ENCODE data around the gene RBBP8. TPM values are rescaled to one million over a fixed set of nuclear protein-coding genes. Genes with fewer than 3 reads are reported as not detected.

The RBBP8 gene
- total RNA-seq, 5 donors from 2014 or later (not counting 1 experiment from before 2014, with no cell fraction given) = 2.9 to 5.8 (median 4.1) TPM

GRCh38 chr18:22934789-22935188 lies 1.7 kb downstream of the RBBP8 start:
- Mint-ChIP-seq H3K4me3 (peak overlapping the region; percentile 52 to 91 (median 59)), H3K9me3 (no peaks in the 10 kb centered on the region), H3K4me1 (peaks cover 12 to 14% (median 13%) of the 10 kb centered on the region in 3 donors), H3K27ac (no peak overlapping the region), H3K27me3 (no peaks in the 10 kb centered on the region), H3K36me3 (no peaks in the 10 kb centered on the region)
- DNase-seq = no peak
- ChIA-PET CTCF (interaction anchor here in 1 of 2 donors (0.7 kb wide), 2 partner anchors 137 to 477 kb away, joined by 3 to 4 read pairs; no protein-coding TSS in a partner anchor), POLR2A (interaction anchor here in 1 of 2 donors (0.6 kb wide), 1 partner anchor 668 kb away, joined by 3 read pairs; no protein-coding TSS in a partner anchor)
- no CpG with 5 or more reads among the region's 1 CpG for WGBS (ENCODE audit: insufficient coverage)
- ATAC-seq (replicated peaks in 1 of 4) = no peak
- Histone ChIP-seq H3K36me3 (ENCODE audit: control insufficient read depth in 2 of 2, extremely low read depth in 1 of 2, insufficient read depth in 1 of 2, low read length in 1 of 2) (no peaks in the 10 kb centered on the region), H3K27me3 (replicated peaks in 1 of 2; ENCODE audit: control insufficient read depth in 2 of 2, extremely low read depth in 1 of 2, insufficient read depth in 2 of 2, low read length in 1 of 2) (no peaks in the 10 kb centered on the region), H3K4me1 (ENCODE audit: control insufficient read depth in 1 of 2, extremely low read depth in 1 of 2, insufficient read depth in 2 of 2, low read length in 2 of 2) (peaks cover 3 to 4% of the 10 kb centered on the region in 2 experiments), H3K4me3 (ENCODE audit: control insufficient read depth in 1 of 2, extremely low read depth in 1 of 2, low read length in 1 of 2) (no peak overlapping the region), H3K9me3 (no peaks in the 10 kb centered on the region), H3K27ac (ENCODE audit: low read length) (no peak overlapping the region)

GRCh38 chr18:22935431-22935830 lies 2.3 kb downstream of the RBBP8 start:
- Histone ChIP-seq H3K36me3 (ENCODE audit: control insufficient read depth in 2 of 2, extremely low read depth in 1 of 2, insufficient read depth in 1 of 2, low read length in 1 of 2) (no peaks in the 10 kb centered on the region), H3K9me3 (no peaks in the 10 kb centered on the region), H3K27ac (ENCODE audit: low read length) (no peak overlapping the region), H3K4me1 (ENCODE audit: control insufficient read depth in 1 of 2, extremely low read depth in 1 of 2, insufficient read depth in 2 of 2, low read length in 2 of 2) (peaks cover 3 to 4% of the 10 kb centered on the region in 2 experiments), H3K4me3 (ENCODE audit: control insufficient read depth in 1 of 2, extremely low read depth in 1 of 2, low read length in 1 of 2) (no peak overlapping the region), H3K27me3 (replicated peaks in 1 of 2; ENCODE audit: control insufficient read depth in 2 of 2, extremely low read depth in 1 of 2, insufficient read depth in 2 of 2, low read length in 1 of 2) (no peaks in the 10 kb centered on the region)
- ChIA-PET CTCF (interaction anchor here in 1 of 2 donors (0.7 kb wide), 3 partner anchors 33 to 485 kb away, joined by 3 read pairs; no protein-coding TSS in a partner anchor), POLR2A (no interaction called here)
- DNase-seq (no peak), ATAC-seq (replicated peaks in 1 of 4) (no peak)
- Mint-ChIP-seq H3K4me1 (peaks cover 12 to 14% (median 13%) of the 10 kb centered on the region in 3 donors), H3K27me3 (no peaks in the 10 kb centered on the region), H3K4me3 (peak overlapping the region in 1 of 3 donors; percentile 6), H3K27ac (no peak overlapping the region), H3K36me3 (no peaks in the 10 kb centered on the region), H3K9me3 (no peaks in the 10 kb centered on the region)
- no CpG with 5 or more reads among the region's 1 CpG for WGBS (ENCODE audit: insufficient coverage)

- no peak overlapping the region for H3K4me3 Mint-ChIP-seq
- Histone ChIP-seq H3K9me3 (no peaks in the 10 kb centered on the region), H3K4me1 (ENCODE audit: control insufficient read depth in 1 of 2, extremely low read depth in 1 of 2, insufficient read depth in 2 of 2, low read length in 2 of 2) (peaks cover 3 to 4% of the 10 kb centered on the region in 2 experiments), H3K27me3 (replicated peaks in 1 of 2; ENCODE audit: control insufficient read depth in 2 of 2, extremely low read depth in 1 of 2, insufficient read depth in 2 of 2, low read length in 1 of 2) (no peaks in the 10 kb centered on the region), H3K27ac (ENCODE audit: low read length) (no peak overlapping the region), H3K4me3 (ENCODE audit: control insufficient read depth in 1 of 2, extremely low read depth in 1 of 2, low read length in 1 of 2) (no peak overlapping the region), H3K36me3 (ENCODE audit: control insufficient read depth in 2 of 2, extremely low read depth in 1 of 2, insufficient read depth in 1 of 2, low read length in 1 of 2) (no peaks in the 10 kb centered on the region)
- no CpG with 5 or more reads among the region's 2 CpGs for WGBS (ENCODE audit: insufficient coverage)
- no peak overlapping the region for H3K27ac Mint-ChIP-seq
- ChIA-PET POLR2A (interaction anchor here in 1 of 2 donors (0.6 kb wide), 1 partner anchor 442 kb away, joined by 3 read pairs; no protein-coding TSS in a partner anchor), CTCF (interaction anchor here in 1 of 2 donors (0.7 kb wide), 1 partner anchor 133 kb away, joined by 4 read pairs; no protein-coding TSS in a partner anchor)
- peaks cover 12 to 14% (median 13%) of the 10 kb centered on the region in 3 donors for H3K4me1 Mint-ChIP-seq
- no peak for ATAC-seq (replicated peaks in 1 of 4)
- no peaks in the 10 kb centered on the region for H3K9me3 Mint-ChIP-seq
- H3K36me3 Mint-ChIP-seq = no peaks in the 10 kb centered on the region
- H3K27me3 Mint-ChIP-seq = no peaks in the 10 kb centered on the region
- DNase-seq = no peak
Observed at GRCh38 chr18:22936515-22936914, 3.4 kb downstream of the RBBP8 start.

DNA sequence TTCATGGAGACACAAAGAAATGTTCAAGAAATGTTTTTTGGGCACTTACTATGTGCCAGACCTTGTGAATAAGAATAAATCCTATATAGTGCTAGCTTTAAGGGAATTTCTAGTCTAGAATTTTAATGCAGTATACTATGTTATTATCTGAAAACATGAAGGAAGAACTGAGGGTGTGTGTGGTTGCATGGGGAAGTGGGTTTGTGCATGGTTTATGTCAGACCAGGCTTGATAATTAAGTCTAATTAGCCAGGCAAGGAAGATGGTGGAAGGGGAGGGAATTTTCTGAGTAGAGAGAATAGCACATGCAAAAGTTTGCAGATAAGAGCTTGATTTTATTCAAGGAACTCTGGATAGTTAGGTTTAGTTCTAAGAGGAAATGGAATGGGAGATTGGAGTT lies 6.5 kb downstream of the RBBP8 start:
- POLR2A ChIA-PET = interaction anchor here in 1 of 2 donors (0.5 kb wide), 1 partner anchor 1339 kb away, joined by 3 read pairs; the partner anchor contains the start of gene ESCO1
- no peaks in the 10 kb centered on the region for H3K36me3 Mint-ChIP-seq

GRCh38 chr18:22943847-22944246 lies 10.7 kb downstream of the RBBP8 start:
- POLR2A ChIA-PET = no interaction called here

More for the DNA sequence above, 6.5 kb downstream of the RBBP8 start:
- H3K9me3 ChIP-seq = no peaks in the 10 kb centered on the region
- H3K27me3 ChIP-seq (replicated peaks in 1 of 2; ENCODE audit: control insufficient read depth in 2 of 2, extremely low read depth in 1 of 2, insufficient read depth in 2 of 2, low read length in 1 of 2) = no peaks in the 10 kb centered on the region
- H3K4me1 ChIP-seq (ENCODE audit: control insufficient read depth in 1 of 2, extremely low read depth in 1 of 2, insufficient read depth in 2 of 2, low read length in 2 of 2) = no peaks in the 10 kb centered on the region
- DNase-seq (no peak), ATAC-seq (replicated peaks in 1 of 4) (no peak)
- Mint-ChIP-seq H3K4me3 (no peak overlapping the region), H3K9me3 (no peaks in the 10 kb centered on the region), H3K27me3 (no peaks in the 10 kb centered on the region), H3K27ac (no peak overlapping the region), H3K4me1 (peaks cover 0 to under 1% (median under 1%) of the 10 kb centered on the region in 3 donors)
- no peaks in the 10 kb centered on the region for H3K36me3 ChIP-seq (ENCODE audit: control insufficient read depth in 2 of 2, extremely low read depth in 1 of 2, insufficient read depth in 1 of 2, low read length in 1 of 2)
- CTCF ChIA-PET = interaction anchor here in 1 of 2 donors (0.5 kb wide), 1 partner anchor 424 kb away, joined by 9 read pairs; no protein-coding TSS in a partner anchor
- no peak overlapping the region for H3K4me3 ChIP-seq (ENCODE audit: control insufficient read depth in 1 of 2, extremely low read depth in 1 of 2, low read length in 1 of 2)
- H3K27ac ChIP-seq (ENCODE audit: low read length) = no peak overlapping the region

DNA sequence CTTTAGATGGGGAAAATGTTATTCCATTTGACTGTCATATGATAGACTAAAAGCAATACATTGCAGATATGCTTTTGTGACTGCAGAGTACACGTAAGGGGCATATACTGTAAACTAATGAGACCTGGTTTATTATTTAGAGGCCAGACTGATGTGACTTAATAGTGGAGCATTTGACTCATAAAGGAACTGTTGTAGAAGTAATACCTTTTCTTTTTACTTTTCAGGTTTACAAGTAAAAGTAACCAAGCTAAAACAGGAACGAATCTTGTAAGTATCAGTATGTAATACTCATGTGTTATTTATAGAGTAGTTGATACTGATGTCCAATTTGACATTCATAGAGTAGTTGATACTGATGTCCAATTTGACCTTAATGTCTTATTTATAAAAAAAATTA lies 13.1 kb downstream of the RBBP8 start:
- no peaks in the 10 kb centered on the region for H3K27me3 Mint-ChIP-seq
- no peak overlapping the region for H3K4me3 ChIP-seq (ENCODE audit: control insufficient read depth in 1 of 2, extremely low read depth in 1 of 2, low read length in 1 of 2)
- CTCF ChIA-PET = interaction anchor here in 1 of 2 donors (0.6 kb wide), 1 partner anchor 37 kb away, joined by 3 read pairs; no protein-coding TSS in a partner anchor
- H3K4me1 ChIP-seq (ENCODE audit: control insufficient read depth in 1 of 2, extremely low read depth in 1 of 2, insufficient read depth in 2 of 2, low read length in 2 of 2) = no peaks in the 10 kb centered on the region
- H3K27ac Mint-ChIP-seq = no peak overlapping the region
- no peaks in the 10 kb centered on the region for H3K4me1 Mint-ChIP-seq
- H3K36me3 ChIP-seq (ENCODE audit: control insufficient read depth in 2 of 2, extremely low read depth in 1 of 2, insufficient read depth in 1 of 2, low read length in 1 of 2) = peaks cover 3 to 7% of the 10 kb centered on the region in 2 donors
- H3K36me3 Mint-ChIP-seq = peaks cover 15% of the 10 kb centered on the region
- H3K27ac ChIP-seq (ENCODE audit: low read length) = no peak overlapping the region
- no peaks in the 10 kb centered on the region for H3K9me3 ChIP-seq
- no peaks in the 10 kb centered on the region for H3K27me3 ChIP-seq (replicated peaks in 1 of 2; ENCODE audit: control insufficient read depth in 2 of 2, extremely low read depth in 1 of 2, insufficient read depth in 2 of 2, low read length in 1 of 2)
- H3K4me3 Mint-ChIP-seq = no peak overlapping the region
- no CpG with 5 or more reads among the region's 2 CpGs for WGBS (ENCODE audit: insufficient coverage)
- DNase-seq = no peak
- no peaks in the 10 kb centered on the region for H3K9me3 Mint-ChIP-seq
- ATAC-seq (replicated peaks in 1 of 4) = no peak
- POLR2A ChIA-PET = no interaction called here

More at GRCh38 chr18:22943847-22944246, 10.7 kb downstream of the RBBP8 start:
- no peaks in the 10 kb centered on the region for H3K27me3 Mint-ChIP-seq
- no peak for DNase-seq
- CTCF ChIA-PET = no interaction called here
- ATAC-seq (replicated peaks in 1 of 4) = no peak
- no peak overlapping the region for H3K27ac Mint-ChIP-seq
- no peaks in the 10 kb centered on the region for H3K4me1 Mint-ChIP-seq
- H3K4me3 Mint-ChIP-seq = no peak overlapping the region
- Histone ChIP-seq H3K4me1 (ENCODE audit: control insufficient read depth in 1 of 2, extremely low read depth in 1 of 2, insufficient read depth in 2 of 2, low read length in 2 of 2) (no peaks in the 10 kb centered on the region), H3K27ac (ENCODE audit: low read length) (no peak overlapping the region), H3K9me3 (no peaks in the 10 kb centered on the region), H3K4me3 (ENCODE audit: control insufficient read depth in 1 of 2, extremely low read depth in 1 of 2, low read length in 1 of 2) (no peak overlapping the region), H3K27me3 (replicated peaks in 1 of 2; ENCODE audit: control insufficient read depth in 2 of 2, extremely low read depth in 1 of 2, insufficient read depth in 2 of 2, low read length in 1 of 2) (no peaks in the 10 kb centered on the region), H3K36me3 (ENCODE audit: control insufficient read depth in 2 of 2, extremely low read depth in 1 of 2, insufficient read depth in 1 of 2, low read length in 1 of 2) (no peaks in the 10 kb centered on the region)
- WGBS (ENCODE audit: insufficient coverage) = no CpG with 5 or more reads among the region's 2 CpGs
- H3K9me3 Mint-ChIP-seq = no peaks in the 10 kb centered on the region
- no peaks in the 10 kb centered on the region for H3K36me3 Mint-ChIP-seq
